ENCODE data around the gene MCOLN1. TPM values are rescaled to one million over a fixed set of nuclear protein-coding genes. Genes with fewer than 3 reads are reported as not detected.

MCOLN1 gene
- total RNA-seq, 1 donor from 2014 or later = 3.6 TPM

GRCh38 chr19:7558667-7559066, 36.2 kb downstream of the MCOLN1 start:
- DNase-seq (ENCODE audit: low read depth) = no peak
- H3K4me3 ChIP-seq (ENCODE audit: low read depth, low read length) = no peak overlapping the region
- TF ChIP-seq, protein P1, sequence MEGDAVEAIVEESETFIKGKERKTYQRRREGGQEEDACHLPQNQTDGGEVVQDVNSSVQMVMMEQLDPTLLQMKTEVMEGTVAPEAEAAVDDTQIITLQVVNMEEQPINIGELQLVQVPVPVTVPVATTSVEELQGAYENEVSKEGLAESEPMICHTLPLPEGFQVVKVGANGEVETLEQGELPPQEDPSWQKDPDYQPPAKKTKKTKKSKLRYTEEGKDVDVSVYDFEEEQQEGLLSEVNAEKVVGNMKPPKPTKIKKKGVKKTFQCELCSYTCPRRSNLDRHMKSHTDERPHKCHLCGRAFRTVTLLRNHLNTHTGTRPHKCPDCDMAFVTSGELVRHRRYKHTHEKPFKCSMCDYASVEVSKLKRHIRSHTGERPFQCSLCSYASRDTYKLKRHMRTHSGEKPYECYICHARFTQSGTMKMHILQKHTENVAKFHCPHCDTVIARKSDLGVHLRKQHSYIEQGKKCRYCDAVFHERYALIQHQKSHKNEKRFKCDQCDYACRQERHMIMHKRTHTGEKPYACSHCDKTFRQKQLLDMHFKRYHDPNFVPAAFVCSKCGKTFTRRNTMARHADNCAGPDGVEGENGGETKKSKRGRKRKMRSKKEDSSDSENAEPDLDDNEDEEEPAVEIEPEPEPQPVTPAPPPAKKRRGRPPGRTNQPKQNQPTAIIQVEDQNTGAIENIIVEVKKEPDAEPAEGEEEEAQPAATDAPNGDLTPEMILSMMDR (conservative IDR thresholded peaks at IDR 0.05; ENCODE audit: low read depth, low read length) = no peak

DNA sequence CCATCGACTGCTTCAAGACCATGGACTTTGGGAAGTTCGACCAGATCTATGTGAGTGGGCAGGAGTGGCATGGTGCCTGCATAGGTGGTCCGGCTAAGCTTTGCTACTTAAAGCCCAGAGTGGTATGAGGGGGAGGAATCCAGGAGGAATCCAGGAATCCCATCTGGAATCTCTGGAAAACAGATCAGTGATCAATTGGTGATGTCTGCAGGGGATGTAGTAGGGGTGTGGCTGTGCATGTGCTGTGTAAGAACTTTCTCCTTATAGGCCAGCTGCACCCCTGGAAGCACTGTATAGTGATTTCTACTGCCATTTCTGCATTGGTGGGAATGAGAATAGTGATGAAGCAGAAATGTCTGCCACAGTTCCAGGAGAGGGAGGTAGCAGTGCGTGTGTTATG, 36.7 kb downstream of the MCOLN1 start:
- no peak for DNase-seq (ENCODE audit: low read depth)
- TF ChIP-seq, protein P1 (conservative IDR thresholded peaks at IDR 0.05; ENCODE audit: low read depth, low read length) = no peak
- H3K4me3 ChIP-seq (ENCODE audit: low read depth, low read length) = no peak overlapping the region

- TF ChIP-seq, protein P1 (conservative IDR thresholded peaks at IDR 0.05; ENCODE audit: low read depth, low read length) = no peak
- no peak for DNase-seq (ENCODE audit: low read depth)
- H3K4me3 ChIP-seq (ENCODE audit: low read depth, low read length) = no peak overlapping the region
Measured at GRCh38 chr19:7560255-7560654, 37.8 kb downstream of the MCOLN1 start.

DNA sequence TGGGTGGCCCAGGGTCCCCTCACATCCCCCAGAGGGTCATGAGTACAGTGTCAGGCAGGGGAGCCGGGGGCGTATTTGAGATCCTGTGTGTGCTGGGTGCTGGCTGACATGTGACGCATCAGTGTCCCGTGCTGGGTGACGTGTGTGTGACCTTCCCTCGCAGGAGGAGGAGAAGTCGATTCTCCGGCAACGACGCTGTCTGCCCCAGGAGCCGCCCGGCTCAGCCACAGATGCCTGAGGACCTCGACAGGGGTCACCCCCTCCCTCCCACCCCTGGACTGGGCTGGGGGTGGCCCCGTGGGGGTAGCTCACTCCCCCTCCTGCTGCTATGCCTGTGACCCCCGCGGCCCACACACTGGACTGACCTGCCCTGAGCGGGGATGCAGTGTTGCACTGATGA, 38.9 kb downstream of the MCOLN1 start:
- TF ChIP-seq, protein P1 (conservative IDR thresholded peaks at IDR 0.05; ENCODE audit: low read depth, low read length) = no peak
- DNase-seq (ENCODE audit: low read depth) = no peak
- H3K4me3 ChIP-seq (ENCODE audit: low read depth, low read length) = no peak overlapping the region

- no peak for DNase-seq (ENCODE audit: low read depth)
- no peak overlapping the region for H3K4me3 ChIP-seq (ENCODE audit: low read depth, low read length)
- TF ChIP-seq, protein P1 (conservative IDR thresholded peaks at IDR 0.05; ENCODE audit: low read depth, low read length) = no peak
Measured at GRCh38 chr19:7562646-7563393, 40.4 kb downstream of the MCOLN1 start.

DNA sequence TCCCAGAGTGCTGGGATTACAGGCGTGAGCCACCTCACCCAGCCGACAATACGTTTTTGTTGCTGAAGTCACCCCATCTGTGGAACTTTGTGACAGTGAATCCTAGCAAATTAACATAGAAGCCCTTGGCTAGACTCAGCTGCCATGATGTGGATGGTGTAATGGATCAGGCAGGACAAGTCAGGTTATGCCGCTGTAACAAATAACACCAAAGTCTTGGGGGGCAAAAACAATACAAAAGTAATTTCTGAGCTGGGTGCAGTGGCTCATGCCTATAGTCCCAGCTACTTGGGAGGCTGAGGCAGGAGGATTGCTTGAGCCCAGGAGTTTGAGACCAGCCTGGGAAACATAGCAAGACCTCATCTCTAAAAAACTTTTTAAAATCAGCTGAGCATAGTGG, 42.4 kb downstream of the MCOLN1 start:
- no peak overlapping the region for H3K4me3 ChIP-seq (ENCODE audit: low read depth, low read length)
- DNase-seq (ENCODE audit: low read depth) = no peak
- TF ChIP-seq, protein P1 (conservative IDR thresholded peaks at IDR 0.05; ENCODE audit: low read depth, low read length) = no peak

DNA sequence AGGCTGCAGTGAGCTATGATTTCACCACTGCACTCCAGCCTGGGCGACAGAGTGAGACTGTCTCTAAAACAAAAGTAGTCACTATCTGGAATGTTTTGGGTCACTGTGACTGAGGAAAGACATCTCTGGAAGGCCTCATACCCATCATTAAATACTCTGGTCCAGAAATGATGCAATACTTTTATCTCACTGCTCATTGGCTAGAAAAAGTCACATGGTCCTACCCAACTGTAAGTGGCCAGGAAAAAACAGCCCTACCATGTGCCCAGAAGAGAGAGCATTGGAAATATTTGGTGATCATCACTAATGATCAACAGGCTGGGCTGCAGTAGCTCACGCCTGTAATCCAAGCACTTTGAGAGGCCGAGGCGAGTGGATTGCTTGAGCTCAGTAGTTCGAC, 42.9 kb downstream of the MCOLN1 start:
- H3K4me3 ChIP-seq (ENCODE audit: low read depth, low read length) = no peak overlapping the region
- TF ChIP-seq, protein P1 (conservative IDR thresholded peaks at IDR 0.05; ENCODE audit: low read depth, low read length) = no peak
- DNase-seq (ENCODE audit: low read depth) = no peak
